ENCODE measurements around the gene PIK3IP1. TPM values are rescaled to one million over a fixed set of nuclear protein-coding genes. Genes with fewer than 3 reads are reported as not detected.
"Not testable (repeated sequence)": the region's sequence is repeated elsewhere in the genome, so short reads cannot be mapped to it uniquely, and the experiment has no call there.

PIK3IP1 gene
- polyA plus RNA-seq, 1 donor: 13.9 TPM

- H3K27ac ChIP-seq (ENCODE audit: low read length): peak overlapping the region; percentile 67
- no peaks in the 10 kb centered on the region for H3K27me3 ChIP-seq (ENCODE audit: control insufficient read depth, insufficient read depth, low read length)
- DNase-seq: peak in 1 of 2 donors; percentile 54
- H3K4me1 ChIP-seq (ENCODE audit: control insufficient read depth, insufficient read depth, low read length): peaks cover 45% of the 10 kb centered on the region
- H3K36me3 ChIP-seq (ENCODE audit: control insufficient read depth, insufficient read depth, low read length): peaks cover 11% of the 10 kb centered on the region
- no peaks in the 10 kb centered on the region for H3K9me3 ChIP-seq (ENCODE audit: control insufficient read depth, low read depth, low read length)
- no peak overlapping the region for H3K4me3 ChIP-seq (ENCODE audit: low read length)
Measured at GRCh38 chr22:31241936-31242335, 50.4 kb downstream of the PIK3IP1 start.

- H3K4me1 ChIP-seq (ENCODE audit: control insufficient read depth, insufficient read depth, low read length): peaks cover 46% of the 10 kb centered on the region
- no peaks in the 10 kb centered on the region for H3K27me3 ChIP-seq (ENCODE audit: control insufficient read depth, insufficient read depth, low read length)
- H3K27ac ChIP-seq (ENCODE audit: low read length): peak overlapping the region; percentile 76
- H3K9me3 ChIP-seq (ENCODE audit: control insufficient read depth, low read depth, low read length): no peaks in the 10 kb centered on the region
- no peak overlapping the region for H3K4me3 ChIP-seq (ENCODE audit: low read length)
- peak; percentile 87 to 91 for DNase-seq
- no CpG with 5 or more reads among the region's 1 CpG for WGBS (ENCODE audit: insufficient coverage, low lambda C conversion rate)
- H3K36me3 ChIP-seq (ENCODE audit: control insufficient read depth, insufficient read depth, low read length): peaks cover 11% of the 10 kb centered on the region
Measured at GRCh38 chr22:31241200-31241599, 51.1 kb downstream of the PIK3IP1 start.

GRCh38 chr22:31239771-31240370 lies 52.4 kb downstream of the PIK3IP1 start:
- Histone ChIP-seq H3K36me3 (ENCODE audit: control insufficient read depth, insufficient read depth, low read length) (peaks cover 11% of the 10 kb centered on the region), H3K27ac (ENCODE audit: low read length) (peak overlapping the region; percentile 76)
- WGBS (ENCODE audit: insufficient coverage, low lambda C conversion rate): 20% methylated on average over 1 of the region's 6 CpGs

GRCh38 chr22:31238057-31238456 lies 54.2 kb downstream of the PIK3IP1 start:
- no CpG with 5 or more reads among the region's 1 CpG for WGBS (ENCODE audit: insufficient coverage, low lambda C conversion rate)
- no peak for DNase-seq
- Histone ChIP-seq H3K27ac (ENCODE audit: low read length) (no peak overlapping the region), H3K27me3 (ENCODE audit: control insufficient read depth, insufficient read depth, low read length) (no peaks in the 10 kb centered on the region), H3K4me3 (ENCODE audit: low read length) (no peak overlapping the region), H3K36me3 (ENCODE audit: control insufficient read depth, insufficient read depth, low read length) (no peaks in the 10 kb centered on the region), H3K4me1 (ENCODE audit: control insufficient read depth, insufficient read depth, low read length) (peaks cover 44% of the 10 kb centered on the region), H3K9me3 (ENCODE audit: control insufficient read depth, low read depth, low read length) (no peaks in the 10 kb centered on the region)

More at GRCh38 chr22:31239771-31240370, 52.4 kb downstream of the PIK3IP1 start:
- peak in 1 of 2 donors; percentile 73 for DNase-seq
- H3K4me1 ChIP-seq (ENCODE audit: control insufficient read depth, insufficient read depth, low read length): peaks cover 50% of the 10 kb centered on the region
- no peaks in the 10 kb centered on the region for H3K27me3 ChIP-seq (ENCODE audit: control insufficient read depth, insufficient read depth, low read length)
- H3K4me3 ChIP-seq (ENCODE audit: low read length): no peak overlapping the region
- no peaks in the 10 kb centered on the region for H3K9me3 ChIP-seq (ENCODE audit: control insufficient read depth, low read depth, low read length)

- not testable (repeated sequence) for H3K27me3 ChIP-seq (ENCODE audit: control insufficient read depth, insufficient read depth, low read length); DNase-seq; H3K9me3 ChIP-seq (ENCODE audit: control insufficient read depth, low read depth, low read length); H3K36me3 ChIP-seq (ENCODE audit: control insufficient read depth, insufficient read depth, low read length); H3K4me3 ChIP-seq (ENCODE audit: low read length)
- 100% methylated on average over 1 of the region's 4 CpGs for WGBS (ENCODE audit: insufficient coverage, low lambda C conversion rate)
- Histone ChIP-seq H3K27ac (ENCODE audit: low read length) (peak overlapping the region; percentile 40), H3K4me1 (ENCODE audit: control insufficient read depth, insufficient read depth, low read length) (peaks cover 34% of the 10 kb centered on the region)
Measured at GRCh38 chr22:31236044-31236443, 56.2 kb downstream of the PIK3IP1 start.

- peak overlapping the region; percentile 40 for H3K27ac ChIP-seq (ENCODE audit: low read length)
- WGBS (ENCODE audit: insufficient coverage, low lambda C conversion rate): no CpG with 5 or more reads among the region's 3 CpGs
- H3K9me3 ChIP-seq (ENCODE audit: control insufficient read depth, low read depth, low read length): no peaks in the 10 kb centered on the region
- no peaks in the 10 kb centered on the region for H3K27me3 ChIP-seq (ENCODE audit: control insufficient read depth, insufficient read depth, low read length)
- no peak overlapping the region for H3K4me3 ChIP-seq (ENCODE audit: low read length)
- H3K4me1 ChIP-seq (ENCODE audit: control insufficient read depth, insufficient read depth, low read length): peaks cover 34% of the 10 kb centered on the region
- no peak for DNase-seq
- H3K36me3 ChIP-seq (ENCODE audit: control insufficient read depth, insufficient read depth, low read length): peaks cover 4% of the 10 kb centered on the region
Measured at GRCh38 chr22:31235081-31235480, 57.2 kb downstream of the PIK3IP1 start.

- Histone ChIP-seq H3K27ac (ENCODE audit: low read length) (no peak overlapping the region), H3K4me1 (ENCODE audit: control insufficient read depth, insufficient read depth, low read length) (peaks cover 38% of the 10 kb centered on the region)
Measured at GRCh38 chr22:31233001-31233400, 59.3 kb downstream of the PIK3IP1 start.

More at GRCh38 chr22:31233001-31233400, 59.3 kb downstream of the PIK3IP1 start:
- no peak for DNase-seq
- Histone ChIP-seq H3K4me3 (ENCODE audit: low read length) (no peak overlapping the region), H3K36me3 (ENCODE audit: control insufficient read depth, insufficient read depth, low read length) (peaks cover 4% of the 10 kb centered on the region), H3K9me3 (ENCODE audit: control insufficient read depth, low read depth, low read length) (no peaks in the 10 kb centered on the region), H3K27me3 (ENCODE audit: control insufficient read depth, insufficient read depth, low read length) (no peaks in the 10 kb centered on the region)
- 100% methylated on average over 1 of the region's 3 CpGs for WGBS (ENCODE audit: insufficient coverage, low lambda C conversion rate)

Other genes starting within 250 kb of the PIK3IP1 start
- gene SMTN, start 211.2 kb downstream of the PIK3IP1 start, polyA plus RNA-seq: 96.3 TPM
- gene SELENOM, start 184.9 kb downstream of the PIK3IP1 start, polyA plus RNA-seq: 52.7 TPM
- gene INPP5J, start 169.5 kb downstream of the PIK3IP1 start, polyA plus RNA-seq: 15.1 TPM
- gene PLA2G3, start 152.0 kb downstream of the PIK3IP1 start, polyA plus RNA-seq: 0.01 TPM
- gene RNF185, start 132.3 kb downstream of the PIK3IP1 start, polyA plus RNA-seq: 51.8 TPM
- gene LIMK2, start 80.2 kb downstream of the PIK3IP1 start, polyA plus RNA-seq: 52.7 TPM
- 38.0 TPM for gene PATZ1, start 53.9 kb upstream of the PIK3IP1 start, polyA plus RNA-seq
- gene DRG1, start 107.1 kb upstream of the PIK3IP1 start, polyA plus RNA-seq: 55.7 TPM
- gene EIF4ENIF1, start 197.4 kb upstream of the PIK3IP1 start, polyA plus RNA-seq: 27.7 TPM
- gene SFI1, start 204.0 kb upstream of the PIK3IP1 start, polyA plus RNA-seq: 83.1 TPM

All from large intestine (tissue), 3 donors.